SK-N-SH (cell line): ENCODE results near the gene RAB38. TPM values are rescaled to one million over a fixed set of nuclear protein-coding genes. Genes with fewer than 3 reads are reported as not detected.

Experiments
- CTCF ChIA-PET: fragments of 300-600, 350-600 bp; formaldehyde crosslinking; extraction: SDS; loops from one replicate; lab custom pipeline; 2021; lab: Yijun Ruan, JAX
- POLR2A ChIA-PET: fragments of 350-600 bp; sonication (Branson Sonifier 250); formaldehyde crosslinking; extraction: SDS; loops from one replicate; lab custom pipeline; 2020; ENCODE audit warnings: antibody characterized with exemption, inconsistent platforms; lab: Yijun Ruan, JAX
- DNase-seq: peaks from one replicate; pipeline ENCODE4 v3.0.0; 2012
- H2AFZ ChIP-seq: fragments of 200-600 bp; sonication (generic); 2 replicates; pipeline ENCODE4 v1.8.1; 2016; ENCODE audit warnings: antibody characterized with exemption, mild to moderate bottlenecking, low read depth
- H3F3A ChIP-seq: fragments of 200-600 bp; sonication (generic); replicated peaks from 2 replicates; pipeline ENCODE3; 2016; ENCODE audit warnings: antibody characterized with exemption, mild to moderate bottlenecking; ENCODE audit not compliant: insufficient read depth
- H3K27ac ChIP-seq, 2 experiments: fragments of 200-500 bp in 1 of 2; fragments of 200-600 bp in 1 of 2; sonication (Bioruptor generic) in 1 of 2; sonication (generic), shearing (Covaris generic) in 1 of 2; 2 replicates each; pipeline versions ENCODE4 v1.5.1 to v1.6.1; 2014 to 2016; ENCODE audit warnings: low read depth in 2 of 2, inconsistent platforms in 1 of 2, low read length in 1 of 2, mild to moderate bottlenecking in 1 of 2, mixed read lengths in 1 of 2
- H3K27me3 ChIP-seq: fragments of 200-600 bp; sonication (generic), shearing (Covaris generic); 2 replicates; pipeline ENCODE4 v1.6.1; 2016; ENCODE audit warnings: mixed run types; ENCODE audit not compliant: insufficient read depth
- H3K36me3 ChIP-seq, 2 experiments: fragments of 200-500 bp in 1 of 2; fragments of 200-600 bp in 1 of 2; sonication (Bioruptor generic) in 1 of 2; sonication (generic) in 1 of 2; replicated peaks in 1 of 2; 2 replicates each; pipeline versions ENCODE3 to v1.5.1; 2014 to 2016; ENCODE audit warnings: low read length in 1 of 2, mild to moderate bottlenecking in 1 of 2; ENCODE audit not compliant: insufficient read depth in 2 of 2, control insufficient read depth in 1 of 2
- H3K4me1 ChIP-seq, 2 experiments: fragments of 200-500 bp in 1 of 2; fragments of 200-600 bp in 1 of 2; sonication (Bioruptor generic) in 1 of 2; sonication (generic), shearing (Covaris generic) in 1 of 2; 2 replicates each; pipeline versions ENCODE4 v1.5.1 to v1.6.1; 2014 to 2016; ENCODE audit warnings: low read depth in 1 of 2, low read length in 1 of 2, mixed run types in 1 of 2; ENCODE audit not compliant: insufficient read depth in 2 of 2, control insufficient read depth in 1 of 2
- H3K4me2 ChIP-seq: fragments of 200-600 bp; sonication (generic), shearing (Covaris generic); 2 replicates; pipeline ENCODE4 v1.6.1; 2017; ENCODE audit warnings: mixed run types
- H3K4me3 ChIP-seq, 2 experiments: fragments of 200-500 bp in 1 of 2; fragments of 200-600 bp in 1 of 2; sonication (Bioruptor generic) in 1 of 2; sonication (generic), shearing (Covaris generic) in 1 of 2; 2 replicates each; pipeline versions ENCODE4 v1.5.1 to v1.8.1; 2014 to 2016; ENCODE audit warnings: low read depth in 2 of 2, inconsistent platforms in 1 of 2, low read length in 1 of 2, mild to moderate bottlenecking in 1 of 2, mixed read lengths in 1 of 2, moderate library complexity in 1 of 2
- H3K79me2 ChIP-seq: fragments of 200-600 bp; sonication (generic); 2 replicates; pipeline ENCODE4 v1.8.1; 2017; ENCODE audit warnings: mild to moderate bottlenecking; ENCODE audit not compliant: insufficient read depth
- H3K9ac ChIP-seq: fragments of 200-600 bp; sonication (generic); 2 replicates; pipeline ENCODE4 v1.6.1; 2017; ENCODE audit warnings: mixed run types
- H3K9me2 ChIP-seq: fragments of 200-600 bp; sonication (generic); 2 replicates; pipeline ENCODE4 v1.6.1; 2017; ENCODE audit warnings: mixed run types
- H3K9me3 ChIP-seq: fragments of 200-600 bp; sonication (generic); 2 replicates; pipeline ENCODE4 v1.6.1; 2017; ENCODE audit warnings: mixed run types, mild to moderate bottlenecking, moderate library complexity
- H4K20me1 ChIP-seq: fragments of 200-600 bp; sonication (generic); 2 replicates; pipeline ENCODE4 v1.6.1; 2017; ENCODE audit warnings: mild to moderate bottlenecking, mixed run types; ENCODE audit not compliant: insufficient read depth
- ELF1 ChIP-seq: IDR thresholded peaks from 2 replicates; pipeline ENCODE4 v1.4.0; 2012
- EP300 ChIP-seq, 2 experiments: IDR thresholded peaks; 2 replicates each; pipeline versions ENCODE4 v1.4.0 to v1.6.1; 2012; ENCODE audit warnings: borderline replicate concordance in 1 of 2, low read depth in 1 of 2, low read length in 1 of 2
- MXI1 ChIP-seq: IDR thresholded peaks from 2 replicates; pipeline ENCODE4 v1.6.1; 2012; ENCODE audit warnings: mild to moderate bottlenecking, low read depth, low read length, improper control_type of control experiment
- NFIC ChIP-seq: IDR thresholded peaks from 2 replicates; pipeline ENCODE4 v1.4.0; 2012; ENCODE audit warnings: borderline replicate concordance
- POLR2AphosphoS5 ChIP-seq: IDR thresholded peaks from 2 replicates; pipeline ENCODE4 v1.6.1; 2012; ENCODE audit warnings: low read depth, low read length
- RAD21 ChIP-seq: IDR thresholded peaks from 2 replicates; pipeline ENCODE4 v1.6.1; 2012; ENCODE audit warnings: mild to moderate bottlenecking, low read length
- TAF1 ChIP-seq: IDR thresholded peaks from 2 replicates; pipeline ENCODE4 v1.6.1; 2012; ENCODE audit warnings: low read depth, mild to moderate bottlenecking, low read length, moderate library complexity, borderline replicate concordance
- TEAD4 ChIP-seq: IDR thresholded peaks from 2 replicates; pipeline ENCODE4 v1.4.0; 2012; ENCODE audit warnings: mild to moderate bottlenecking, borderline replicate concordance; ENCODE audit not compliant: insufficient read depth
- WGBS: methylation state at CpG from one replicate; pipeline ENCODE4 v1.1.6; 2017; ENCODE audit warnings: low lambda C conversion rate; 5-methylcytosine and 5-hydroxymethylcytosine counted together
- polyA plus RNA-seq, 3 experiments: library from polyadenylated mRNA; depleted of rRNA; stranded (reverse); fragments of >200 nt; gene quantifications; 2 replicates each; pipeline ENCODE4 v1.2.3, GENCODE V29; 2012
- TF ChIP-seq, protein P1 (sequence below): IDR thresholded peaks from 2 replicates; pipeline ENCODE4 v1.4.0; 2012; ENCODE audit warnings: low read depth, borderline replicate concordance
- TF ChIP-seq, protein P2 (sequence below): IDR thresholded peaks from 2 replicates; pipeline ENCODE4 v1.6.1; 2012; ENCODE audit warnings: mild to moderate bottlenecking, low read depth, low read length, moderate library complexity
- TF ChIP-seq, protein P3 (sequence below): IDR thresholded peaks from 2 replicates; pipeline ENCODE4; 2012
- TF ChIP-seq, protein P4 (sequence below): fragments of 150-350 bp; IDR thresholded peaks from 2 replicates; pipeline ENCODE4 v1.6.1; 2017; ENCODE audit warnings: antibody characterized with exemption, low read length, low read depth, borderline replicate concordance

RAB38 gene
- polyA plus RNA-seq, 1 of the 3 experiments (the other 2 are of a cell fraction) = 0.66 TPM

DNA sequence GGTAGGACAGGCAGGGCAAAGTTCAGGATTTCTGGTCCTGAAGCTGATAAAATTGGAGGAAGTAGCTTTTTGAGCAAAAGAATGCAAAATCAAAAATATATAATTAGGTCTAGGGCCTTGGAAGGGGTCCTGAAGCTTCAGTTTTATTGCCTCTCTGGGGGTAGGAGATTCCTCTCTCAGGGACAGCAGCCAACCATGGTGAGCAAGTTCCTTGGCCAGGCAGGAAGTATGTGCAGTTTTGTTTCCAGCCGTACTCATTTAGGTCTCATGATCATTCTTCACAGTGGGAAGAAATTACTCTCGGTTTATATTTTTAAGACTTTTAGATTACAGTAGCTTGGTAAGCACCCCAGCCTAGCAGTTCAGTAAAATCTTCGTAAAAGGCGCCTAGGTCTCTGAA is 2.9 kb upstream of the RAB38 start:
- Histone ChIP-seq H3F3A (no peaks in the 10 kb centered on the region), H3K36me3 (no peaks in the 10 kb centered on the region), H3K4me1 (no peaks in the 10 kb centered on the region), H3K4me2 (no peak overlapping the region), H3K9me3 (no peaks in the 10 kb centered on the region), H4K20me1 (no peaks in the 10 kb centered on the region), H3K9ac (no peak overlapping the region), H3K27ac (no peak overlapping the region), H3K4me3 (no peak overlapping the region), H3K9me2 (no peaks in the 10 kb centered on the region), H2AFZ (no peak overlapping the region), H3K79me2 (no peaks in the 10 kb centered on the region), H3K27me3 (no peaks in the 10 kb centered on the region; the same call in 1 of the 2 replicates)
- 50% methylated on average over 4 of the region's 4 CpGs for WGBS
- ChIA-PET CTCF (no interaction called here), POLR2A (no interaction called here)
- TF ChIP-seq POLR2AphosphoS5 (no peak), NFIC (no peak), TAF1 (no peak), EP300 (IDR thresholded peaks at IDR 0.05; ENCODE audit: borderline replicate concordance in 1 of 2, low read depth in 1 of 2, low read length in 1 of 2) (no peak), MXI1 (no peak), ELF1 (no peak), RAD21 (no peak), TEAD4 (no peak)
- TF ChIP-seq, protein P1, sequence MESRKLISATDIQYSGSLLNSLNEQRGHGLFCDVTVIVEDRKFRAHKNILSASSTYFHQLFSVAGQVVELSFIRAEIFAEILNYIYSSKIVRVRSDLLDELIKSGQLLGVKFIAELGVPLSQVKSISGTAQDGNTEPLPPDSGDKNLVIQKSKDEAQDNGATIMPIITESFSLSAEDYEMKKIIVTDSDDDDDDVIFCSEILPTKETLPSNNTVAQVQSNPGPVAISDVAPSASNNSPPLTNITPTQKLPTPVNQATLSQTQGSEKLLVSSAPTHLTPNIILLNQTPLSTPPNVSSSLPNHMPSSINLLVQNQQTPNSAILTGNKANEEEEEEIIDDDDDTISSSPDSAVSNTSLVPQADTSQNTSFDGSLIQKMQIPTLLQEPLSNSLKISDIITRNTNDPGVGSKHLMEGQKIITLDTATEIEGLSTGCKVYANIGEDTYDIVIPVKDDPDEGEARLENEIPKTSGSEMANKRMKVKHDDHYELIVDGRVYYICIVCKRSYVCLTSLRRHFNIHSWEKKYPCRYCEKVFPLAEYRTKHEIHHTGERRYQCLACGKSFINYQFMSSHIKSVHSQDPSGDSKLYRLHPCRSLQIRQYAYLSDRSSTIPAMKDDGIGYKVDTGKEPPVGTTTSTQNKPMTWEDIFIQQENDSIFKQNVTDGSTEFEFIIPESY = no peak
- TF ChIP-seq, protein P2, sequence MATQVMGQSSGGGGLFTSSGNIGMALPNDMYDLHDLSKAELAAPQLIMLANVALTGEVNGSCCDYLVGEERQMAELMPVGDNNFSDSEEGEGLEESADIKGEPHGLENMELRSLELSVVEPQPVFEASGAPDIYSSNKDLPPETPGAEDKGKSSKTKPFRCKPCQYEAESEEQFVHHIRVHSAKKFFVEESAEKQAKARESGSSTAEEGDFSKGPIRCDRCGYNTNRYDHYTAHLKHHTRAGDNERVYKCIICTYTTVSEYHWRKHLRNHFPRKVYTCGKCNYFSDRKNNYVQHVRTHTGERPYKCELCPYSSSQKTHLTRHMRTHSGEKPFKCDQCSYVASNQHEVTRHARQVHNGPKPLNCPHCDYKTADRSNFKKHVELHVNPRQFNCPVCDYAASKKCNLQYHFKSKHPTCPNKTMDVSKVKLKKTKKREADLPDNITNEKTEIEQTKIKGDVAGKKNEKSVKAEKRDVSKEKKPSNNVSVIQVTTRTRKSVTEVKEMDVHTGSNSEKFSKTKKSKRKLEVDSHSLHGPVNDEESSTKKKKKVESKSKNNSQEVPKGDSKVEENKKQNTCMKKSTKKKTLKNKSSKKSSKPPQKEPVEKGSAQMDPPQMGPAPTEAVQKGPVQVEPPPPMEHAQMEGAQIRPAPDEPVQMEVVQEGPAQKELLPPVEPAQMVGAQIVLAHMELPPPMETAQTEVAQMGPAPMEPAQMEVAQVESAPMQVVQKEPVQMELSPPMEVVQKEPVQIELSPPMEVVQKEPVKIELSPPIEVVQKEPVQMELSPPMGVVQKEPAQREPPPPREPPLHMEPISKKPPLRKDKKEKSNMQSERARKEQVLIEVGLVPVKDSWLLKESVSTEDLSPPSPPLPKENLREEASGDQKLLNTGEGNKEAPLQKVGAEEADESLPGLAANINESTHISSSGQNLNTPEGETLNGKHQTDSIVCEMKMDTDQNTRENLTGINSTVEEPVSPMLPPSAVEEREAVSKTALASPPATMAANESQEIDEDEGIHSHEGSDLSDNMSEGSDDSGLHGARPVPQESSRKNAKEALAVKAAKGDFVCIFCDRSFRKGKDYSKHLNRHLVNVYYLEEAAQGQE = no peak
- TF ChIP-seq, protein P3, sequence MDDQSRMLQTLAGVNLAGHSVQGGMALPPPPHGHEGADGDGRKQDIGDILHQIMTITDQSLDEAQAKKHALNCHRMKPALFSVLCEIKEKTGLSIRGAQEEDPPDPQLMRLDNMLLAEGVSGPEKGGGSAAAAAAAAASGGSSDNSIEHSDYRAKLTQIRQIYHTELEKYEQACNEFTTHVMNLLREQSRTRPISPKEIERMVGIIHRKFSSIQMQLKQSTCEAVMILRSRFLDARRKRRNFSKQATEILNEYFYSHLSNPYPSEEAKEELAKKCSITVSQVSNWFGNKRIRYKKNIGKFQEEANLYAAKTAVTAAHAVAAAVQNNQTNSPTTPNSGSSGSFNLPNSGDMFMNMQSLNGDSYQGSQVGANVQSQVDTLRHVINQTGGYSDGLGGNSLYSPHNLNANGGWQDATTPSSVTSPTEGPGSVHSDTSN = no peak
- TF ChIP-seq, protein P4, sequence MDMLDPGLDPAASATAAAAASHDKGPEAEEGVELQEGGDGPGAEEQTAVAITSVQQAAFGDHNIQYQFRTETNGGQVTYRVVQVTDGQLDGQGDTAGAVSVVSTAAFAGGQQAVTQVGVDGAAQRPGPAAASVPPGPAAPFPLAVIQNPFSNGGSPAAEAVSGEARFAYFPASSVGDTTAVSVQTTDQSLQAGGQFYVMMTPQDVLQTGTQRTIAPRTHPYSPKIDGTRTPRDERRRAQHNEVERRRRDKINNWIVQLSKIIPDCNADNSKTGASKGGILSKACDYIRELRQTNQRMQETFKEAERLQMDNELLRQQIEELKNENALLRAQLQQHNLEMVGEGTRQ = no peak
- no peak for DNase-seq
